A549 (cell line): ENCODE measurements around the gene ABCG8. TPM values are rescaled to one million over a fixed set of nuclear protein-coding genes. Genes with fewer than 3 reads are reported as not detected.

Source experiments
- ATAC-seq, 2 experiments: fragments of 200-7000 bp in 1 of 2; fragments of >200 bp in 1 of 2; cut with Nextera tagmentation in 1 of 2; cut with Tn5 transposase in 1 of 2; 3 replicates each; pipeline versions ENCODE4 v1.8.0 to v1.9.1; 2018 to 2020; ENCODE audit warnings: mild to moderate bottlenecking in 1 of 2, moderate library complexity in 1 of 2
- CTCF ChIA-PET: fragments of 300-600 bp; sonication (Branson Sonifier 250); formaldehyde crosslinking; extraction: SDS; loops from one replicate; lab custom pipeline; 2021; ENCODE audit warnings: antibody characterized with exemption, inconsistent platforms; lab: Yijun Ruan, JAX
- POLR2A ChIA-PET: fragments of 350-600 bp; formaldehyde crosslinking; extraction: SDS; loops from one replicate; lab custom pipeline; 2021; ENCODE audit warnings: antibody characterized with exemption, inconsistent platforms; lab: Yijun Ruan, JAX
- DNase-seq, 2 experiments: peaks; one replicate each; pipeline versions ENCODE4 v3.0.0 to v3.0.0-alpha.2; 2011 to 2016; ENCODE audit warnings: low read depth in 1 of 2, low spot score in 1 of 2
- FAIRE-seq: peaks from 2 replicates; lab custom pipeline; 2011; peaks lifted over from hg19 to GRCh38; lab: Jason Lieb, UNC
- H3K27ac ChIP-seq, 2 experiments: fragments of >200 bp; sonication (Bioruptor Twin); formaldehyde crosslinking; 3 replicates each; pipeline ENCODE4 v1.5.1; 2016 to 2017
- H3K4me1 ChIP-seq: fragments of >200 bp; sonication (Bioruptor Twin); formaldehyde crosslinking; 3 replicates; pipeline ENCODE4 v1.6.1; 2016
- H3K4me2 ChIP-seq: fragments of >200 bp; sonication (Bioruptor Twin); formaldehyde crosslinking; 3 replicates; pipeline ENCODE4 v1.6.1; 2016
- H3K4me3 ChIP-seq: fragments of >200 bp; sonication (Bioruptor Twin); formaldehyde crosslinking; 3 replicates; pipeline ENCODE4 v1.5.1; 2016
- H3K9me3 ChIP-seq: fragments of >200 bp; sonication (Bioruptor Twin); formaldehyde crosslinking; 3 replicates; pipeline ENCODE4 v1.6.1; 2016
- BHLHE40 ChIP-seq: IDR thresholded peaks from 2 replicates; pipeline ENCODE4 v1.6.1; 2012; ENCODE audit warnings: low read depth, low read length, inconsistent platforms
- CBX2 ChIP-seq: fragments of 200-600 bp; sonication (generic); IDR thresholded peaks from 2 replicates; pipeline ENCODE4 v1.6.1; 2016; ENCODE audit warnings: low read depth, mild to moderate bottlenecking, borderline replicate concordance
- CEBPB ChIP-seq, 2 experiments: fragments of >200 bp in 1 of 2; sonication (Bioruptor Twin) in 1 of 2; formaldehyde crosslinking in 1 of 2; IDR thresholded peaks; 2 replicates each; pipeline ENCODE4 v1.6.1; 2012 to 2016
- CHD2 ChIP-seq: fragments of 150-350 bp; IDR thresholded peaks from 2 replicates; pipeline ENCODE4 v1.6.1; 2014; ENCODE audit warnings: low read length; ENCODE audit not compliant: partially characterized antibody
- CHD4 ChIP-seq: fragments of 200-600 bp; sonication (generic); IDR thresholded peaks from 2 replicates; pipeline ENCODE4 v1.6.1; 2016; ENCODE audit warnings: antibody characterized with exemption, mild to moderate bottlenecking, borderline replicate concordance
- E2F6 ChIP-seq: IDR thresholded peaks from 2 replicates; pipeline ENCODE4 v1.6.1; 2012; ENCODE audit warnings: low read depth, borderline replicate concordance
- EHF ChIP-seq: fragments of 250-450 bp; sonication (Bioruptor Pico); IDR thresholded peaks from 2 replicates; pipeline ENCODE4 v1.5.0; 2020; ENCODE audit warnings: mild to moderate bottlenecking
- EHMT2 ChIP-seq: fragments of 200-600 bp; sonication (generic); IDR thresholded peaks from 2 replicates; pipeline ENCODE4 v1.6.1; 2016; ENCODE audit warnings: antibody characterized with exemption, low read depth, mild to moderate bottlenecking, moderate library complexity
- ELK1 ChIP-seq: fragments of 150-350 bp; IDR thresholded peaks from 2 replicates; pipeline ENCODE4 v1.6.1; 2014; ENCODE audit warnings: low read depth, mild to moderate bottlenecking, low read length
- FOSL2 ChIP-seq, 2 experiments: fragments of 450-650 bp in 1 of 2; fragments of >200 bp in 1 of 2; sonication (Bioruptor Twin) in 1 of 2; formaldehyde crosslinking; IDR thresholded peaks; 2 replicates each; pipeline versions ENCODE4 v1.5.0 to v1.6.1; 2016 to 2020; ENCODE audit warnings: mild to moderate bottlenecking in 1 of 2, moderate library complexity in 1 of 2
- FOXS1 ChIP-seq: fragments of 250-450 bp; sonication (Bioruptor Pico); IDR thresholded peaks from 2 replicates; pipeline ENCODE4 v1.5.0; 2020; ENCODE audit warnings: mild to moderate bottlenecking, moderate library complexity
- HDAC2 ChIP-seq: fragments of 200-600 bp; sonication (generic); IDR thresholded peaks from 2 replicates; pipeline ENCODE4 v1.6.1; 2016
- HES2 ChIP-seq: fragments of >200 bp; sonication (Bioruptor Twin); formaldehyde crosslinking; IDR thresholded peaks from 2 replicates; pipeline ENCODE4 v1.6.1; 2016
- HMGXB4 ChIP-seq: fragments of 250-450 bp; sonication (Bioruptor Pico); IDR thresholded peaks from 2 replicates; pipeline ENCODE4 v1.5.0; 2021; ENCODE audit warnings: mild to moderate bottlenecking, moderate library complexity, borderline replicate concordance
- HOXB13 ChIP-seq: fragments of 250-450 bp; sonication (Bioruptor Pico); IDR thresholded peaks from 2 replicates; pipeline ENCODE4 v1.5.0; 2020; ENCODE audit warnings: low read depth, mild to moderate bottlenecking, moderate library complexity
- JUNB ChIP-seq: fragments of >200 bp; sonication (Bioruptor Twin); formaldehyde crosslinking; IDR thresholded peaks from 2 replicates; pipeline ENCODE4 v1.6.1; 2016
- NFE2L2 ChIP-seq: fragments of 150-350 bp; conservative IDR thresholded peaks from 2 replicates; pipeline ENCODE4 v1.6.1; 2014; ENCODE audit warnings: low read length
- NR3C1 ChIP-seq: fragments of >200 bp; sonication (Bioruptor Twin); formaldehyde crosslinking; IDR thresholded peaks from 3 replicates; pipeline ENCODE4 v1.6.1; 2017
- POLR2A ChIP-seq: IDR thresholded peaks from 2 replicates; pipeline ENCODE4 v1.6.1; 2012; ENCODE audit warnings: mild to moderate bottlenecking, low read length
- POLR2AphosphoS2 ChIP-seq: conservative IDR thresholded peaks from 2 replicates; pipeline ENCODE4 v1.6.1; 2012; ENCODE audit warnings: low read length, improper control_type of control experiment, inconsistent platforms
- RCOR1 ChIP-seq: fragments of 150-350 bp; IDR thresholded peaks from 2 replicates; pipeline ENCODE4 v1.6.1; 2014; ENCODE audit warnings: antibody characterized with exemption, low read length, low read depth
- RNF2 ChIP-seq: fragments of 200-600 bp; sonication (generic); IDR thresholded peaks from 2 replicates; pipeline ENCODE4 v1.6.1; 2016; ENCODE audit warnings: low read depth, mild to moderate bottlenecking, antibody characterized with exemption, moderate library complexity, borderline replicate concordance
- SMC3 ChIP-seq: fragments of >200 bp; sonication (Bioruptor Twin); formaldehyde crosslinking; IDR thresholded peaks from 3 replicates; pipeline ENCODE4 v1.6.1; 2018; ENCODE audit warnings: inconsistent platforms
- TFCP2L1 ChIP-seq: fragments of 250-450 bp; sonication (Bioruptor Pico); IDR thresholded peaks from 2 replicates; pipeline ENCODE4 v1.5.0; 2021; ENCODE audit warnings: mild to moderate bottlenecking
- USF2 ChIP-seq: fragments of 450-650 bp; IDR thresholded peaks from 2 replicates; pipeline ENCODE4 v1.6.1; 2014; ENCODE audit warnings: antibody characterized with exemption
- ZC3H11A ChIP-seq: fragments of 450-650 bp; IDR thresholded peaks from 2 replicates; pipeline ENCODE4 v1.6.1; 2014; ENCODE audit warnings: antibody characterized with exemption, mild to moderate bottlenecking
- WGBS: methylation state at CpG from one replicate; pipeline ENCODE4 v1.1.6; 2017; ENCODE audit errors: missing lambda C conversion rate; 5-methylcytosine and 5-hydroxymethylcytosine counted together
- polyA plus RNA-seq, 4 experiments: library from polyadenylated mRNA; depleted of rRNA in 3 of 4; stranded (reverse); fragments of >200 nt; fragmentation: RNase III in 1 of 4; extraction: RNeasy Plus Mini Kit Qiagen cat#74134 plus additional on column Dnase treatment in 1 of 4; gene quantifications; 2 replicates in 3 of 4; 3 replicates in 1 of 4; pipeline ENCODE4 v1.2.3, GENCODE V29; 2011 to 2017

The ABCG8 gene
- polyA plus RNA-seq, 2 of the 4 experiments (the other 2 are of a cell fraction) = not detected

GRCh38 chr2:43845181-43845580 is 6.4 kb downstream of the ABCG8 start:
- no peak overlapping the region for H3K27ac ChIP-seq
- CTCF ChIA-PET = interaction anchor here (1.1 to 1.2 kb wide), 2 partner anchors 8 to 20 kb away, joined by 3 to 4 read pairs; no protein-coding TSS in a partner anchor
- WGBS = 5% methylated on average over 1 of the region's 1 CpG
- no peak for TF ChIP-seq FOXS1 (CRISPR knock-in tag)
- TF ChIP-seq, all 56 proteins: peak for 0
- no peaks in the 10 kb centered on the region for H3K9me3 ChIP-seq
- POLR2A ChIA-PET = no interaction called here
- H3K4me1 ChIP-seq = peaks cover 8% of the 10 kb centered on the region; the same call in 1 of the 3 replicates
- no peak for DNase-seq
- H3K4me2 ChIP-seq = no peak overlapping the region
- ATAC-seq = no peak
- no peak overlapping the region for H3K4me3 ChIP-seq
- no peak for FAIRE-seq

GRCh38 chr2:43846140-43846793 is 7.5 kb downstream of the ABCG8 start:
- TF ChIP-seq CBX2 = no peak
- TF ChIP-seq HDAC2 = no peak
- no peak for TF ChIP-seq USF2
- no peak for TF ChIP-seq NFE2L2
- no peak for TF ChIP-seq EHF
- TF ChIP-seq RNF2 = no peak
- TF ChIP-seq CEBPB (IDR thresholded peaks at IDR 0.05) = no peak
- TF ChIP-seq NR3C1 = no peak
- TF ChIP-seq HOXB13 (CRISPR knock-in tag) = no peak
- TF ChIP-seq JUNB = no peak
- no peak for TF ChIP-seq EHMT2
- TF ChIP-seq HES2 = no peak
- no peak for TF ChIP-seq BHLHE40
- TF ChIP-seq ZC3H11A = no peak
- no peak for TF ChIP-seq CHD4
- TF ChIP-seq E2F6 = no peak
- no peak for TF ChIP-seq HMGXB4 (CRISPR knock-in tag)
- no peak for TF ChIP-seq FOSL2 (IDR thresholded peaks at IDR 0.05)
- no peak for TF ChIP-seq FOSL2 (CRISPR knock-in tag; IDR thresholded peaks at IDR 0.05)
- TF ChIP-seq SMC3 = no peak
- Histone ChIP-seq H3K27ac (no peak overlapping the region), H3K9me3 (no peaks in the 10 kb centered on the region), H3K4me3 (no peak overlapping the region), H3K4me1 (peaks cover 8% of the 10 kb centered on the region; the same call in 1 of the 3 replicates), H3K4me2 (no peak overlapping the region)
- DNase-seq (no peak), ATAC-seq (no peak), FAIRE-seq (no peak)
- 83% methylated on average over 5 of the region's 5 CpGs for WGBS
- ChIA-PET POLR2A (no interaction called here), CTCF (interaction anchor here (0.5 to 1.8 kb wide), 5 partner anchors 10 to 250 kb away, joined by 3 to 4 read pairs (median 3); partner anchors contain the start of gene THADA)

GRCh38 chr2:43848214-43848613 is 9.4 kb downstream of the ABCG8 start:
- DNase-seq = peak in 1 of 2 experiments; percentile 66
- 23% methylated on average over 1 of the region's 1 CpG for WGBS
- ChIA-PET CTCF (interaction anchor here (2.2 kb wide), 1 partner anchor 30 kb away, joined by 7 read pairs; no protein-coding TSS in a partner anchor), POLR2A (no interaction called here)
- Histone ChIP-seq H3K9me3 (no peaks in the 10 kb centered on the region), H3K27ac (no peak overlapping the region), H3K4me3 (no peak overlapping the region), H3K4me2 (peak overlapping the region; percentile 29), H3K4me1 (peaks cover 8% of the 10 kb centered on the region; the same call in 1 of the 3 replicates)
- FAIRE-seq = no peak
- peak; percentile 31 to 65; a peak in 3 of 6 replicates for ATAC-seq
- TF ChIP-seq NFE2L2 (no peak), POLR2AphosphoS2 (no peak), TFCP2L1 (CRISPR knock-in tag) (no peak), BHLHE40 (no peak), ELK1 (no peak), FOSL2 (IDR thresholded peaks at IDR 0.05) (no peak), FOSL2 (CRISPR knock-in tag; IDR thresholded peaks at IDR 0.05) (no peak), CBX2 (no peak), HMGXB4 (CRISPR knock-in tag) (no peak), CHD2 (no peak), RCOR1 (no peak), JUNB (no peak), HDAC2 (no peak), POLR2A (no peak)
